IMR-90 (cell line): ENCODE measurements around the gene HOXD9. TPM values are rescaled to one million over a fixed set of nuclear protein-coding genes. Genes with fewer than 3 reads are reported as not detected.

Source experiments
- ATAC-seq: fragments of 200-7000 bp; cut with Tn5 transposase; 2 replicates; pipeline ENCODE4 v1.9.1; 2020; ENCODE audit warnings: low read depth, mild to moderate bottlenecking, moderate library complexity
- BruUV-seq: library from RNA; stranded (reverse); fragments of 400-500 nt; replicated peaks from 2 replicates; lab custom pipeline; 2021; lab: Mats Ljungman, UMichigan
- CTCF ChIA-PET: fragments of 300-600 bp; formaldehyde crosslinking; extraction: SDS; loops from one replicate; lab custom pipeline; 2021; ENCODE audit warnings: antibody characterized with exemption; lab: Yijun Ruan, JAX
- POLR2A ChIA-PET: fragments of 300-600 bp; sonication (Branson Sonifier 250); formaldehyde crosslinking; loops from one replicate; lab custom pipeline; 2022; ENCODE audit warnings: antibody characterized with exemption; ENCODE audit not compliant: unreplicated experiment; lab: Charles Lee
- DNase-seq: peaks from one replicate; pipeline ENCODE4 v3.0.0; 2013
- H2AFZ ChIP-seq: replicated peaks from 2 replicates; pipeline ENCODE3; 2013; ENCODE audit warnings: low read length, mild to moderate bottlenecking; ENCODE audit not compliant: poor library complexity
- H2AK5ac ChIP-seq: 2 replicates; pipeline ENCODE4 v1.6.1; 2013; ENCODE audit warnings: low read depth, low read length, inconsistent platforms
- H2AK9ac ChIP-seq: replicated peaks from 2 replicates; pipeline ENCODE3; 2013; ENCODE audit warnings: mild to moderate bottlenecking, low read depth, low read length, moderate library complexity; ENCODE audit not compliant: poor library complexity
- H2BK120ac ChIP-seq: 2 replicates; pipeline ENCODE4 v1.6.1; 2013; ENCODE audit warnings: low read depth, low read length, inconsistent platforms
- H2BK15ac ChIP-seq: 3 replicates; pipeline ENCODE4 v1.6.1; 2013; ENCODE audit warnings: low read depth, low read length, inconsistent platforms
- H2BK20ac ChIP-seq: 2 replicates; pipeline ENCODE4 v1.6.1; 2013; ENCODE audit warnings: low read depth, mild to moderate bottlenecking, inconsistent platforms, low read length, moderate library complexity
- H2BK5ac ChIP-seq: 2 replicates; pipeline ENCODE4 v1.6.1; 2013; ENCODE audit warnings: mild to moderate bottlenecking, low read depth, low read length, inconsistent platforms; ENCODE audit not compliant: poor library complexity, severe bottlenecking
- H3K14ac ChIP-seq: replicated peaks from 2 replicates; pipeline ENCODE4 v1.6.1; 2013; ENCODE audit warnings: low read depth, low read length, inconsistent platforms
- H3K18ac ChIP-seq: 2 replicates; pipeline ENCODE4 v1.6.1; 2013; ENCODE audit warnings: low read depth, low read length, control low read depth
- H3K23ac ChIP-seq: 2 replicates; pipeline ENCODE4 v1.6.1; 2013; ENCODE audit warnings: low read depth, low read length, inconsistent platforms
- H3K27ac ChIP-seq: 2 replicates; pipeline ENCODE4 v1.5.1; 2013; ENCODE audit warnings: mild to moderate bottlenecking, control low read depth, low read length; ENCODE audit not compliant: insufficient read depth
- H3K27me3 ChIP-seq: 2 replicates; pipeline ENCODE4 v1.6.1; 2013; ENCODE audit warnings: low read length; ENCODE audit not compliant: control insufficient read depth, insufficient read depth
- H3K36me3 ChIP-seq: 2 replicates; pipeline ENCODE4 v1.6.1; 2013; ENCODE audit warnings: low read length, mixed read lengths; ENCODE audit not compliant: control insufficient read depth, insufficient read depth
- H3K4ac ChIP-seq: 2 replicates; pipeline ENCODE4 v1.6.1; 2013; ENCODE audit warnings: low read depth, low read length, inconsistent platforms
- H3K4me1 ChIP-seq: 2 replicates; pipeline ENCODE4 v1.6.1; 2013; ENCODE audit warnings: low read length, mixed read lengths; ENCODE audit not compliant: control insufficient read depth, insufficient read depth
- H3K4me2 ChIP-seq: 2 replicates; pipeline ENCODE4 v1.6.1; 2013; ENCODE audit warnings: low read depth, mild to moderate bottlenecking, control low read depth, low read length, moderate library complexity
- H3K4me3 ChIP-seq: 2 replicates; pipeline ENCODE4 v1.5.1; 2013; ENCODE audit warnings: low read depth, mild to moderate bottlenecking, control low read depth, low read length, moderate library complexity; ENCODE audit not compliant: insufficient read depth
- H3K56ac ChIP-seq: 2 replicates; pipeline ENCODE4 v1.6.1; 2013; ENCODE audit warnings: low read length, inconsistent platforms; ENCODE audit not compliant: insufficient read depth; ENCODE audit errors: extremely low read depth
- H3K79me1 ChIP-seq, 2 experiments: 2 replicates each; pipeline ENCODE4 v1.6.1; 2013; ENCODE audit warnings: low read length in 2 of 2, inconsistent platforms in 1 of 2, low read depth in 1 of 2
- H3K9ac ChIP-seq: 2 replicates; pipeline ENCODE4 v1.6.1; 2013; ENCODE audit warnings: low read depth, low read length, control low read depth
- H3K9me1 ChIP-seq: 2 replicates; pipeline ENCODE4 v1.6.1; 2013; ENCODE audit warnings: low read length, inconsistent platforms; ENCODE audit not compliant: insufficient read depth
- H3K9me3 ChIP-seq: 2 replicates; pipeline ENCODE4 v1.6.1; 2013; ENCODE audit warnings: low read length; ENCODE audit not compliant: control insufficient read depth, insufficient read depth
- H4K20me1 ChIP-seq: 2 replicates; pipeline ENCODE4 v1.6.1; 2013; ENCODE audit warnings: low read length, inconsistent platforms; ENCODE audit not compliant: insufficient read depth
- H4K5ac ChIP-seq: 2 replicates; pipeline ENCODE4 v1.6.1; 2013; ENCODE audit warnings: mild to moderate bottlenecking, low read depth, low read length, control low read depth
- H4K8ac ChIP-seq, 2 experiments: 2 replicates each; pipeline ENCODE4 v1.6.1; 2013; ENCODE audit warnings: low read depth in 2 of 2, low read length in 2 of 2, control low read depth in 1 of 2, inconsistent platforms in 1 of 2
- H4K91ac ChIP-seq: 2 replicates; pipeline ENCODE4 v1.6.1; 2013; ENCODE audit warnings: low read depth, low read length, inconsistent platforms; ENCODE audit not compliant: insufficient read depth
- RFX5 ChIP-seq: IDR thresholded peaks from 2 replicates; pipeline ENCODE4 v1.8.0; 2012; ENCODE audit warnings: low read depth, mild to moderate bottlenecking, low read length, moderate library complexity
- whole genome bisulfite sequencing, 2 experiments: methylation state at CpG; one replicate each; pipeline versions ENCODE4 v1.1.5 to v1.1.7; 2013; ENCODE audit warnings: missing lambda C conversion rate in 2 of 2; ENCODE audit not compliant: insufficient read length in 1 of 2; ENCODE audit errors: extremely low coverage in 2 of 2; 5-methylcytosine and 5-hydroxymethylcytosine counted together
- dilution Hi-C: fragments of 300-500 bp; cut with HindIII; formaldehyde crosslinking; loops from one replicate; pipeline ENCODE4 v1.14.3; 2018; ENCODE audit warnings: low sequenced_read_pairs; ENCODE audit not compliant: unreplicated experiment
- in situ Hi-C: fragments of 300-500 bp; cut with MboI; formaldehyde crosslinking; loops from 3 replicates; pipeline ENCODE4 v1.14.3; 2019; ENCODE audit warnings: low sequenced_read_pairs, inconsistent platforms, mixed read lengths
- intact Hi-C: fragments of 100-400 bp; cut with micrococcal nuclease; formaldehyde crosslinking; loops from 2 replicates; pipeline ENCODE4 v1.10.0; 2022
- polyA plus RNA-seq, 3 experiments: library from polyadenylated mRNA; depleted of rRNA; stranded (reverse); fragments of >200 nt; gene quantifications; 2 replicates each; pipeline ENCODE4 v1.2.3, GENCODE V29; 2012; ENCODE audit warnings: low replicate concordance in 1 of 3
- total RNA-seq: library from RNA; depleted of rRNA; stranded (reverse); fragments of >200 nt; gene quantifications from 2 replicates; pipeline ENCODE4 v1.2.3, GENCODE V29; 2012

Gene HOXD9
- total and polyA plus RNA-seq, 2 of the 4 experiments (the other 2 are of a cell fraction), result not detected

DNA sequence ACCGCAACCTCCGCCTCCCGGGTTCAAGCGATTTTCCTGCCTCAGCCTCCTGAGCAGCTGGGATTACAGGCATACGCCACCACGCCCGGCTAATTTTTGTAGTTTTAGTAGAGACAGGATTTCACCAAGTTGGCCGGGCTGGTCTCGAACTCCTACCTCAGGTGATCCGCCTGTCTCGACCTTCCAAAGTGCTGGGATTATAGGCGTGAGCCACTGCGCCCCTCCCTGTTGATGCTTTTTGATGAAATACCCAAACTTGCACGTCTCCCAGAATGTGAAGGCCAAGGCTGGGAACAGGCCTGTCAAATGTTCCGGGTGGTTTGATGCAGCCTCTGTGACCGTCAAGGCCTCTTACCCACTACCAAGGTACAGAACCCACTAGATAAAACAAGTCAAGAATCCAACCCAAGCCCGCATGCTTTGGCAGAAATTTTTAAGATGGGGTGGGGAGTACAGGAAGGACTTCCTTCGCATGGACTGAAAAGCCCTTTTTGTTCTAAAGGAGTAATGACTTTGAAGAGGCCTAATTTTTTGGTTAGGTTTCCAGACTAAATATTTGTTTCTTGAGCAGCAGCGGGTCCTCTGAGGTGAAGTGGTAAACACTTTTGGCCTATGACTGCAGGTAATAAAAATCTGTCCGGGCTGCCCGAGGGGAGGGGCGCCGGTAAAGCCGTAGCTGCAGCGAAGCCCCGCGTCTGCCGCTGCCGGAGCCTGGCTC, 35.0 kb upstream of the HOXD9 start:
- dilution Hi-C loops, result no loop called here
- no peak overlapping the region for H2BK20ac ChIP-seq
- in situ Hi-C loops, result loop anchor here (25.0 kb wide), 2 partner anchors 1050 to 1350 kb away; no protein-coding TSS in a partner anchor
- no peak overlapping the region for H2AK9ac ChIP-seq
- H3K14ac ChIP-seq, result no peak overlapping the region
- H3K18ac ChIP-seq, result no peak overlapping the region
- no peak overlapping the region for H2BK15ac ChIP-seq
- no peak overlapping the region for H4K8ac ChIP-seq
- intact Hi-C loops, result loop anchor here (1.0 to 2.0 kb wide), 4 partner anchors 397 to 779 kb away; no protein-coding TSS in a partner anchor
- no TSS peak for BruUV-seq
- no peaks in the 10 kb centered on the region for H3K36me3 ChIP-seq
- WGBS, 2 experiments, result 37% methylated on average over 10 of the region's 29 CpGs; no CpG with 5 or more reads in 1 of the 2 experiments
- no peak for TF ChIP-seq RFX5
- CTCF ChIA-PET, result interaction anchor here (0.6 to 2.5 kb wide), 5 partner anchors 23 to 1324 kb away, joined by 3 to 9 read pairs (median 4); no protein-coding TSS in a partner anchor
- no peak overlapping the region for H2BK120ac ChIP-seq
- POLR2A ChIA-PET, result no interaction called here
- H3K79me1 ChIP-seq, result no peaks in the 10 kb centered on the region
- H3K56ac ChIP-seq, result no peak overlapping the region
- H3K4me2 ChIP-seq, result no peak overlapping the region
- ATAC-seq (no peak), DNase-seq (no peak)
- no peak overlapping the region for H2AK5ac ChIP-seq
- no peak overlapping the region; the same call in 1 of the 2 replicates for H3K4me3 ChIP-seq
- no peak overlapping the region for H4K5ac ChIP-seq
- H3K27ac ChIP-seq, result no peak overlapping the region
- H4K91ac ChIP-seq, result no peak overlapping the region
- no peak overlapping the region for H2BK5ac ChIP-seq
- H3K9ac ChIP-seq, result no peak overlapping the region
- peaks cover 88% of the 10 kb centered on the region for H3K27me3 ChIP-seq
- H3K9me1 ChIP-seq, result no peaks in the 10 kb centered on the region
- no peaks in the 10 kb centered on the region for H4K20me1 ChIP-seq
- no peak overlapping the region for H3K23ac ChIP-seq
- no peak overlapping the region for H2AFZ ChIP-seq
- peaks cover 18% of the 10 kb centered on the region for H3K9me3 ChIP-seq
- no peaks in the 10 kb centered on the region for H3K4me1 ChIP-seq
- no peak overlapping the region for H3K4ac ChIP-seq
